Stimulated activated CD4-positive, alpha-beta T cell treated with anti-CD3 and anti-CD28 coated beads, Interleukin-2, amount 100 ng/mL, for 48 hours (primary cell): Measurements from ENCODE around the gene SGCE.

Experiments used
- DNase-seq, 2 donors: peaks; one replicate each; pipeline ENCODE4 v3.0.0-alpha.2; 2020

The SGCE gene

GRCh38 chr7:94562525-94562924, 93.4 kb downstream of the SGCE start:
- DNase-seq: no peak

GRCh38 chr7:94561841-94562514, 94.0 kb downstream of the SGCE start:
- DNase-seq: no peak

- no peak for DNase-seq
Measured at GRCh38 chr7:94559972-94560371, 96.0 kb downstream of the SGCE start.

- no peak for DNase-seq
Measured at GRCh38 chr7:94557215-94557614, 98.7 kb downstream of the SGCE start.

GRCh38 chr7:94556028-94556427, 99.9 kb downstream of the SGCE start:
- DNase-seq: no peak

- no peak for DNase-seq
Measured at GRCh38 chr7:94547126-94547525, 108.8 kb downstream of the SGCE start.

GRCh38 chr7:94540428-94540827, 115.5 kb downstream of the SGCE start:
- DNase-seq: no peak
